Spleen (tissue), 7 donors: ENCODE results near the gene EYS.

Experiments used
- CTCF ChIP-seq, 11 experiments: fragments of 200-600 bp in 7 of 11; fragments of 450-650 bp in 4 of 11; sonication (generic) in 4 of 11; IDR thresholded peaks in 8 of 11; conservative IDR thresholded peaks in 3 of 11; 1 replicate in 7 of 11; 2 replicates in 4 of 11; pipeline versions ENCODE4 v1.4.0 to v1.8.0; 2016 to 2021; ENCODE audit warnings: antibody characterized with exemption in 11 of 11, inconsistent platforms in 4 of 11, mild to moderate bottlenecking in 1 of 11
- POLR2A ChIP-seq, 3 donors: fragments of 450-650 bp; IDR thresholded peaks; one replicate each; pipeline ENCODE4 v1.5.1; 2017; ENCODE audit warnings: antibody characterized with exemption in 3 of 3, mild to moderate bottlenecking in 1 of 3
- POLR2AphosphoS5 ChIP-seq, 3 donors: sonication (generic); formaldehyde crosslinking; IDR thresholded peaks; one replicate each; pipeline ENCODE4 v1.5.1; 2017; ENCODE audit warnings: antibody characterized with exemption in 3 of 3
- donor health status: DM: no; HTN: no; CAD: no; lungs with moderate emphysema.
- donor health status: DM: no; HTN: no; CAD: no.
- donor health status: DM: no; HTN: no; CAD: no.

GRCh38 chr6:63926258-63926780 lies 1780.7 kb downstream of the EYS start:
- TF ChIP-seq POLR2AphosphoS5 (IDR thresholded peaks at IDR 0.05): no peak
- no peak for TF ChIP-seq CTCF (IDR thresholded peaks at IDR 0.05 in 8 of 11, conservative IDR thresholded peaks at IDR 0.05 in 3 of 11)
- TF ChIP-seq POLR2A (IDR thresholded peaks at IDR 0.05): no peak
